ENCODE results near the gene GMDS. TPM values are rescaled to one million over a fixed set of nuclear protein-coding genes. Genes with fewer than 3 reads are reported as not detected.

The GMDS gene
- total RNA-seq, 4 donors from 2014 or later, result 8.7 to 23.1 (median 18.4) TPM

DNA sequence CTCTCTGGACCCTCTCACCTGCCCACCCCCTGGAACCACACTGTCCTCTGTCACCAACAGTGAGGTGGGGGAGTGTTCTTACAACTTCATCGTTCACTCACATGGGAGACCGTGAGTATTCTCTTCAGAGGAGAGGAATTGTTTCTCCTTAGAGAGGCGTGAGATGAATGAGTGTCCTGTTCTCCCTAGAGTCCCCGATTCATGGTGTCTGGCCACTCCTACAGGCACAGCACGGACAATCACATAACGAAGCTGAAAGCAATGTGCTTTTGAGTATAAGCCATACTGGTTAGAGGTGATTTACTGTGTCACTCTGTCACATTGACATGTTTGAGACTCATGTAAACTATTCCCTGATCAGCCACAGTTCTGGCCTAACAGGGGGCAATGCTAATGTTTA is 581.1 kb downstream of the GMDS start:
- intact Hi-C loops (cut with DNase I; ENCODE audit: low total_unique reads), result no loop called here
- no peak overlapping the region for H3K4me3 ChIP-seq (ENCODE audit: low read depth, poor library complexity, severe bottlenecking)
- no peak for DNase-seq (ENCODE audit: low spot score in 2 of 2)
- WGBS, 2 donors, result 79 to 92% methylated on average over 5 to 6 of the region's 6 CpGs
- TF ChIP-seq, protein P1, sequence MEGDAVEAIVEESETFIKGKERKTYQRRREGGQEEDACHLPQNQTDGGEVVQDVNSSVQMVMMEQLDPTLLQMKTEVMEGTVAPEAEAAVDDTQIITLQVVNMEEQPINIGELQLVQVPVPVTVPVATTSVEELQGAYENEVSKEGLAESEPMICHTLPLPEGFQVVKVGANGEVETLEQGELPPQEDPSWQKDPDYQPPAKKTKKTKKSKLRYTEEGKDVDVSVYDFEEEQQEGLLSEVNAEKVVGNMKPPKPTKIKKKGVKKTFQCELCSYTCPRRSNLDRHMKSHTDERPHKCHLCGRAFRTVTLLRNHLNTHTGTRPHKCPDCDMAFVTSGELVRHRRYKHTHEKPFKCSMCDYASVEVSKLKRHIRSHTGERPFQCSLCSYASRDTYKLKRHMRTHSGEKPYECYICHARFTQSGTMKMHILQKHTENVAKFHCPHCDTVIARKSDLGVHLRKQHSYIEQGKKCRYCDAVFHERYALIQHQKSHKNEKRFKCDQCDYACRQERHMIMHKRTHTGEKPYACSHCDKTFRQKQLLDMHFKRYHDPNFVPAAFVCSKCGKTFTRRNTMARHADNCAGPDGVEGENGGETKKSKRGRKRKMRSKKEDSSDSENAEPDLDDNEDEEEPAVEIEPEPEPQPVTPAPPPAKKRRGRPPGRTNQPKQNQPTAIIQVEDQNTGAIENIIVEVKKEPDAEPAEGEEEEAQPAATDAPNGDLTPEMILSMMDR (IDR thresholded peaks at IDR 0.05), result no peak
- TF ChIP-seq POLR2A (IDR thresholded peaks at IDR 0.05), result no peak

DNA sequence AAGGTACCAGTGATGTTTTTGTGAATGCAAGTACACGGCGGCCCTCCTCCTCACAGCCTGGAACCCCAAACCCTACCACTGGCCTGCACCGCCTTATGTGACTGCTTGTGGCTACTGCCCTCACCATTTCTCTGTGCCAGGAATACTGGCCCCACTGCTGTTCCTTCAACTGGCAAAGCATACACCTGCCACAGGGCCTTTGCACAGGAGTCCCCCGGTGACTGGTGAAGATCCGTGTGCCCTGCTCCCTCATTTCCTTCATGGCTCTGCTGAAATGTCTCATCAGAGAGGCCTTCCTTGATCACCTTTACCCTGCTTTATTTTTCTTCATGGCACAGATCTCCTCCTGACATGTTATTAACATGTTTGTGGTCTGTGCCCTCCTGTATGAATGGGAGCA is 581.9 kb downstream of the GMDS start:
- no peak for TF ChIP-seq POLR2A (IDR thresholded peaks at IDR 0.05)
- TF ChIP-seq, protein P1 (IDR thresholded peaks at IDR 0.05), result no peak
- intact Hi-C loops (cut with DNase I; ENCODE audit: low total_unique reads), result no loop called here
- WGBS, 2 donors, result 95 to 98% methylated on average over 5 of the region's 5 CpGs
- no peak for DNase-seq (ENCODE audit: low spot score in 2 of 2)
- no peak overlapping the region for H3K4me3 ChIP-seq (ENCODE audit: low read depth, poor library complexity, severe bottlenecking)

DNA sequence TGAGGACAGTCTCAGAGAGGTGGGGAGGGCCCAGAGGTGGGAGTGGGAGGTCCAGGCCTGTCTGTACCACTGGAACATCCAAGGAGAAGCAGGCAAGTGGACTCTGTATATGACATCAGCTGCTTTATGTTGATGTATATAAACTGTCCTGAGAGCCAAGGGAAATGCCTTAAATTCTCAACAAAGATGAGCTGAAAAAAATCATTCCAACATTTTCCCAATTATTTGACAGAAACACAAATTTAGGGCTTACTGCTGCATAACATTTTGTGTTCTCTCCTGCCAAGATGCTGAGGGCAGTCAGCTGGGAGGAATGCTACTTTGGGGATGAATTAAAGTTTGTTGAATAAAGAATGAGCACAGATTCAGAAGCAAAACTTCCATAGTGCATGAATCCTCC is 582.9 kb downstream of the GMDS start:
- no peak overlapping the region for H3K4me3 ChIP-seq (ENCODE audit: low read depth, poor library complexity, severe bottlenecking)
- TF ChIP-seq POLR2A (IDR thresholded peaks at IDR 0.05), result no peak
- TF ChIP-seq, protein P1 (IDR thresholded peaks at IDR 0.05), result no peak
- intact Hi-C loops (cut with DNase I; ENCODE audit: low total_unique reads), result no loop called here
- peak in 1 of 2 donors; percentile 37 for DNase-seq (ENCODE audit: low spot score in 2 of 2)

DNA sequence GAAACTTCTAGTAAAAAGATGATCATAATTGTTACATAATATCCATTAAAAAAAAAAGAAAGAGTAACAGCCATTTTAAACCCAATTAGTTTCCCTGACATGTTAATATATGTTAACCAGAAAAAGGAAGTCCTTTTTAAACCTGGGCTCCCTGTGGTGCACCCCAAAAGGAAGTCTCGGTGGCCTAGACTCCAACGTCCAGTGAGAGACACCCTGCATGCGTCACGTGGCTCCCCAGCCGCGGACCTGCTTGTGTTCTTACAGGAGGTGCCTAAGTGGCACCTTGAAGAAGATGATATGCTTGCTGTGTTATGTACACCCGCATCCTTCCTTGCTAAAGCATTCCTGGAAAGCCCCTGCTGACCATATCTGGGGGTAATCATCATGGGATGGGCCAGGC is 585.6 kb downstream of the GMDS start:
- DNase-seq (ENCODE audit: low spot score in 2 of 2), result peak in 1 of 2 donors; percentile 63
- no peak overlapping the region for H3K4me3 ChIP-seq (ENCODE audit: low read depth, poor library complexity, severe bottlenecking)
- intact Hi-C loops (cut with DNase I; ENCODE audit: low total_unique reads), result no loop called here
- no peak for TF ChIP-seq POLR2A (IDR thresholded peaks at IDR 0.05)
- TF ChIP-seq, protein P1 (IDR thresholded peaks at IDR 0.05), result no peak
- WGBS, 2 donors, result 87 to 90% methylated on average over 7 of the region's 7 CpGs

DNA sequence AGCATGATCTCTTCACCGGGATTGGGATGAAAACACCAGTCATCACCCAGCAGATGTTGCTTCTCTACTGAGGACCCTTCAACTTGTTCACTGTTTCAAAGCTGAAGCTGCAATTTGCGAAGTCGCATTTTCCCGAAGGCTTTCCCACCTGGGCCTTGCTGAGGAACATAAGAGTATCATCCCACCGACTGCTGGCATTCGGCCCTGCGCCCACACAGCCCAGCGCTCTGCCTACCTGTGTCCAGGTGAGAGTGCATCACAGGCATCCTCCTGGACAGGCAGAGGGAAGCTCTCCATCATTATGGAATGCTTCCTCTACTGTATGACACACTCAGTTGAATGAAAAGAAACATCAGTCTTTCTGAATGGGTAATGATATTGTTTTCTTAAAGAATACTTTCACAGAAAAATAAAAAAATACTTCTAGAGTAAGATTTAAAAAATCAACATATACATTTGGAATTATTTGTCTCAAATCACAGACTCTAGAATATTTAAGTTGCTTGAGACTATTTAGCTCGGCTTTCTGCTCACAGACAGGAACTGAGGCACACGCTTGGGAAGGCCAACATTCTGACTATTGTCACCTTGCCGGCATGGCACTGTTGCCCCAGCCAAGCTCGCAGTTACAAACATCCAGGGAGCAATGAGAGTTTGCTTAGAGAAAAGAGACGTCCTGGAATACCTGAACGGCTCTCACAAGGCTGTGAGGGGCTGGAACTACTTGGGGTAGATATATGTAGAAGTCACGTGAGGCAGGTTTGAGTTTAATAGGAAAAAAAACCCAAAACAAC is 587.0 kb downstream of the GMDS start:
- intact Hi-C loops (cut with DNase I; ENCODE audit: low total_unique reads), result no loop called here
- 94 to 96% methylated on average over 15 of the region's 15 CpGs for WGBS, 2 donors
- TF ChIP-seq, protein P1 (IDR thresholded peaks at IDR 0.05), result no peak
- no peak for TF ChIP-seq POLR2A (IDR thresholded peaks at IDR 0.05)
- DNase-seq (ENCODE audit: low spot score in 2 of 2), result peak in 1 of 2 donors; percentile 67
- H3K4me3 ChIP-seq (ENCODE audit: low read depth, poor library complexity, severe bottlenecking), result no peak overlapping the region

DNA sequence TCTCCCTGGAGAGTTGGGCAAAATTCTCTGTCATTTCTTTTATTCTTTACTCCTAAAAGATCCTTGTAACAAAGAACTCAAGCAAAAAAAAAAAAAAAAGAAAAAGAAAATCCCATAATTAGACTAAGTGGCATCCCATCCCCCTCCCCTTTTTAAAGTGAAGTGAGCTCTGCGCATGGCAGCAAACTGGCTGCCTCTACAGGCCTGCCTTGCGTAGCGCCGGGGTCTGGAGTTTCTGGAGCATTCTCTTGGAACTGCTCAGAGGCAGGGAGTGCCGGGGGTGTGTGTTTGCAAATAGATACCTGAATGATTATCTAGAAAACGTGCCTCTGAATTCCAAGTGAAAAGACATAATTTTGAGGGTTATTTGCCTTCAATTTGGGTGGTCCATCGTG is 587.6 kb downstream of the GMDS start:
- WGBS, 2 donors, result 88 to 89% methylated on average over 7 of the region's 7 CpGs
- DNase-seq (ENCODE audit: low spot score in 2 of 2), result no peak
- intact Hi-C loops (cut with DNase I; ENCODE audit: low total_unique reads), result no loop called here
- TF ChIP-seq, protein P1 (IDR thresholded peaks at IDR 0.05), result no peak
- TF ChIP-seq POLR2A (IDR thresholded peaks at IDR 0.05), result no peak
- H3K4me3 ChIP-seq (ENCODE audit: low read depth, poor library complexity, severe bottlenecking), result no peak overlapping the region
